Left ventricle myocardium superior (tissue), 1 donor: ENCODE data around the gene SPACA5. TPM values are rescaled to one million over a fixed set of nuclear protein-coding genes. Genes with fewer than 3 reads are reported as not detected.
A peak's percentile ranks its signal among the peaks of the same experiment; 100 is the strongest.
"Not testable (repeated sequence)": the region's sequence is repeated elsewhere in the genome, so short reads cannot be mapped to it uniquely, and the experiment has no call there.

ENCODE experiments used
- ATAC-seq: fragments of 200-7000 bp; cut with Tn5 transposase; one replicate; pipeline ENCODE4 v1.9.1; 2020; ENCODE audit warnings: mild to moderate bottlenecking, moderate library complexity
- DNase-seq: peaks from one replicate; pipeline ENCODE4 v3.0.0-alpha.2; 2020
- intact Hi-C: fragments of 100-400 bp; cut with micrococcal nuclease; formaldehyde crosslinking; loops from one replicate; pipeline ENCODE4 v1.11.0; 2022
- long read RNA-seq: library from polyadenylated mRNA; unstranded; transcript quantifications from one replicate; pipeline ENCODE4 v2.0.0, GENCODE V29; 2021
- total RNA-seq: library from RNA; stranded (reverse); fragmentation: NEBNext Ultra II Directional; extraction: Animal tissue kit (Norgen Biotek cat#: 25700); gene quantifications from one replicate; pipeline ENCODE4 v1.2.1, GENCODE V29; 2021
- donor health status: DM: no; HTN: yes; CAD: no; lungs with severe emphysema.

The SPACA5 gene
- total RNA-seq, result not detected
- long read RNA-seq, result 0 reads

DNA sequence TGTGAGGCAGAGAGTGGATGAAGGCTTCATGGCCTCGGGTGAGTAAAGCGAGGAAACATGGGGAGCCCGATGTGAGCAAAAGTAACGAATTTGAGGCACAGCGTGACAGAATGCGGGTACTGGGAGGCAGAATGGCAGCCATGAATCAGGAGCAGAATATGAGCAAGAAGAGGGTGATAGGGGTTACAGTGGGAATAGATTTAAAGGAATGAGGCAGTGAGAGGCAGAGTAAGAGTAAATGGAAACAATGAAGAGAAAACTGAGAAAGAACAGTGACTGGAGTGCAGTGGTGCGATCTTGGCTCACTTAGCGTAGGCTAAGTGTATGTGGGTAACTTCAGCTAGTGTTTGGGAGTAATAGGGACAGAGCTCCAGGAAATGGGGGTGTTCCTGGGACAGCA is at the start of gene SPACA5:
Gene SPACA5, plus strand, starts transcription at position 301 of the 400 bp plus-strand sequence. CDS start 815 bp downstream, outside the sequence.
- DNase-seq, ATAC-seq, intact Hi-C loops: not testable (repeated sequence)

DNA sequence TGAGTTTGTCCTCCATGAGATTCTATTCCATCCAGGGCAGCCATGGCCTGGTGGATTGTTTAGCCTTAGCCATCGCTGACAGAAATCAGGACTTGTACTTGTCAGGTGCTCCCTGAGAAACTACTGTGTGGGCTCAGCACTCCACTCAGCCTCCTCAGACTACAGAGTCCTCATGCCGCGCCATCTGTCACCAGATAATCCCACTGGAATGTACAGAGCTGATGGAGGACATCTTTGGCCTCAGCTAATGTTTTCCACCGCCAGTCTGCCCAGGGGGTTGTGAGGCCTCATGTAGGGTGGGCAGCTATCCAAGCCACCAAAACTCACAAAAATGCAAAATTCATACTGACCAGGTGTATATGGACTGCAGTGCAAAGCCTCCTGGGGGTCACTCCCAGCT is 48.6 kb upstream of the SPACA5 start:
- DNase-seq, intact Hi-C loops, ATAC-seq: not testable (repeated sequence)

- DNase-seq (no peak), ATAC-seq (no peak)
- intact Hi-C loops, result no loop called here
Measured at GRCh38 chrX:47958761-47959342, 47.9 kb upstream of the SPACA5 start.

DNA sequence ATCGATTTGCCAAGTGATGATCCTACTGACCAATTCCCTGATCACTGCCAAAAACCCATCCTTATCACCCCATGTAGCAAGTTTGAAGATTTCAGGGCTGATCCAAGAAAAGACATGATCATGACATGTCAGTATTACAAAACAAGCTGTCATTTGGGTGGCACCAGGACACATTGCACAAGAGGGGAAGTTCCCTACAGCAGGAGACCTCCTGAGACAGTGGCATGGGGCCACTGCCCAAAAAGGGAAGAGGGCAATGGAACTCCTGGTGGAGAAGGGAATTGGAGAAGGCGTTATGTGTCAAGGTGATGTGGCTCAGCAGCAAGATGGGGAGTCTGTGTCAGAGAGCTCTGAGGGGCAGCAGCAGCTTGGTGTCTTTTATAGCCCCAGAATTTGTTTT is 46.4 kb upstream of the SPACA5 start:
- intact Hi-C loops, result no loop called here
- ATAC-seq (no peak), DNase-seq (no peak)

- intact Hi-C loops, DNase-seq, ATAC-seq: not testable (repeated sequence)
Measured at GRCh38 chrX:47961830-47962229, 45.0 kb upstream of the SPACA5 start.

DNA sequence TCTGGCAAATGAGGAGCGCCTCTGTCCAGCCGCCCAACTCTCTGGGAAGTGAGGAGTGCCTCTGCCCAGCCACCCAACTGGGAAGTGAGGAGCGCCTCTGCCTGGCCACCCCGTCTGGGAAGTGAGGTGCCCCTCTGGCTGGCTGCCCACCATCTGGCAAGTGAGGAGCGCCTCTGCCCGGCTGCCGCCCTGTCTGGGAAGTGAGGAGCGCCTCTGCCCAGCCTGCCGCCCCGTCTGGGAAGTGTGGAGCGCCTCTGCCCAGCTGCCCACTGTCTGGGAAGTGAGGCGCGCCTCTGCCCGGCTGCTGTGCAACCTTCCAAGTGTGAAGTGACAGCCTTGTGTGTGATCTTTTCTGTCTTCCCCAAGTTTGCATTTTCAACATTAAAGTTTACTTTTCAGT is 41.3 kb upstream of the SPACA5 start:
- ATAC-seq, DNase-seq, intact Hi-C loops: not testable (repeated sequence)

- intact Hi-C loops, result no loop called here
- ATAC-seq (no peak), DNase-seq (no peak)
Measured at GRCh38 chrX:47973235-47973634, 33.6 kb upstream of the SPACA5 start.

GRCh38 chrX:47976254-47977151 is 30.3 kb upstream of the SPACA5 start:
- intact Hi-C loops, result no loop called here

DNA sequence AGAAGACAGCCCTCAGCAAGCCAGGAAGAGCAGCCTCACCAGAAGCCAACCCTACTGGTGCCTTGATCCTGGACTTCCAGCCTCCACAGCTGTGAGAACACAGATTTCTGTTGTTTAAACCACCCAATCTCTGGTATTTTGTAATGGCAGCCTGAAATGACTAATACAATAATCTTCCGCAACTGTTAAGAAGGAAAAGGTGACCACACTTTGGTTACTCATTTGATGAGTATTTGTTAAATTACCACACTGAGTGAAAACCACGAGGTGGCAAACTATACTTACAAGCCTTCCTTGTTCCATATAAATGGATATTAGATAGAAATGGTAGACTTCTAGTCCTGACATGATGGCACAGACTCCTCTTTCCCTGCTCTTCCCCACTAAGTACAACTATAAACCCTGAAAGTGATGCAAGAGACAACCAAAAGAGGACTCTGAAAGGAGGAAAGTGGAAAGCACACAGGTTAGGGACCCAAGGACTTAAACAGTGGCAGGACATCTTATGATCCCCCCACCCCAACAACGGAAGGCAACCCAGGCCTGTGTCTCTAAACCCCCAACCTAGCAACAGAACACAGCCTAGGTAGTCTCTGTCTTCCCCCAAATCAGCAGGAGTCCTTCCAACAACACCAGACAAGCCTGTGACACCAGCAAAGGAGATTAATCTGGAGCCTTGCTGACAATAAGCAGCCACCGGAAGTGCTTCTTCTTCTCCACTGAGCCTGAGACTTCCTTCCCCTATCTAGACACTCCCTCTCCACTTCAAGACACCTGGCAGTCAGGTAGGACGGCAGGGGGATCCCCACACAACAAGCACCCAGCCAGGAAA is 15.3 kb upstream of the SPACA5 start:
- intact Hi-C loops, result no loop called here
- no peak for DNase-seq
- ATAC-seq, result no peak

More at GRCh38 chrX:47976254-47977151, 30.3 kb upstream of the SPACA5 start:
- ATAC-seq (no peak), DNase-seq (no peak)

GRCh38 chrX:47992095-47992380 is 14.8 kb upstream of the SPACA5 start:
- DNase-seq (no peak), ATAC-seq (no peak)
- intact Hi-C loops, result no loop called here

DNA sequence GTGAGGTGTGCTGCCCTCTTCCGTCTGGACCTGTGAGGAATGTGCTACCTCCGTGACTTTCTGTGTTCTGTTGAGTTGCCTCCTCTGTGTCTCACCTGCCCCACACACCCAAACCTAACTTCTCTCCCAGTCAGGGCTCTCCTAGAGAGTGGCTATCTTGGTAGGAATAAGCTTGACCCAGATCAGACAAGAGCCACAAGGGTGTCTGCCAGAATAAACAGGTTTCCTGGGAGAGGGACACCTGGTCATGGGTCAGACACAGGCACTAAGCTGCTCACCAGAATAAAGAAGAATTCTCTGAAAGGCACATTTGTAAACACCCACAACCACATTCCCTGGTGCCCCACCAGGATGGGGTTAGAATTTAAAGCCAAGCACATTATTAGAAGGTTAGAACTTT is 14.1 kb upstream of the SPACA5 start:
- no peak for ATAC-seq
- intact Hi-C loops, result no loop called here

DNA sequence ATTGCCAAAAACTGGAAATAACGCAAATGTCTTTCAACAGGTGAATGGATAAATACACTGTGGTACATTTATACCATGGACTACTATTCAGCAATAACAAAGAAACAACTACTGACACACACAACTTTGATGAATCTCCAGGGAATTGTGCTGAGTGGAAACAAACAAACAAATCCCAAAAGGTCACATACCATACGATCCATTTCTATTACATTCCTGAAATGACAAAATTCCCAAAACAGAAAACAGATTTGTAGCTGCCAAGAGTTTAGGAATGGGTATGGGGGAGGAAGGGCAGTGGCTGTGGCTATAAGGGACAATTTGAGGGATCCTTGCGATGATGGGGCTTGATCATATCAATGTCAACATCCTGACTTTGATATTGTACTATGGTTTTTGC is 5.5 kb upstream of the SPACA5 start:
- no peak for ATAC-seq
- intact Hi-C loops, result no loop called here
- DNase-seq, result no peak

More for the DNA sequence above, 14.1 kb upstream of the SPACA5 start:
- DNase-seq, result no peak

- ATAC-seq (no peak), DNase-seq (no peak)
- intact Hi-C loops, result no loop called here
Measured at GRCh38 chrX:48002319-48002718, 4.5 kb upstream of the SPACA5 start.

- no peak for ATAC-seq
- intact Hi-C loops, result no loop called here
- no peak for DNase-seq
Measured at GRCh38 chrX:48002929-48003328, 3.9 kb upstream of the SPACA5 start.

GRCh38 chrX:48003367-48003757 is 3.4 kb upstream of the SPACA5 start:
- intact Hi-C loops, result no loop called here
- ATAC-seq (peak; percentile 9), DNase-seq (no peak)

- intact Hi-C loops, result no loop called here
- DNase-seq (peak; percentile 96), ATAC-seq (peak; percentile 99)
Measured at GRCh38 chrX:48003758-48004457, 2.9 kb upstream of the SPACA5 start, which contains the start of gene ZNF182. Gene ZNF182, minus strand, starts transcription at chrX:48003989. Its CDS starts 1,380 bp downstream, at chrX:48002609.

DNA sequence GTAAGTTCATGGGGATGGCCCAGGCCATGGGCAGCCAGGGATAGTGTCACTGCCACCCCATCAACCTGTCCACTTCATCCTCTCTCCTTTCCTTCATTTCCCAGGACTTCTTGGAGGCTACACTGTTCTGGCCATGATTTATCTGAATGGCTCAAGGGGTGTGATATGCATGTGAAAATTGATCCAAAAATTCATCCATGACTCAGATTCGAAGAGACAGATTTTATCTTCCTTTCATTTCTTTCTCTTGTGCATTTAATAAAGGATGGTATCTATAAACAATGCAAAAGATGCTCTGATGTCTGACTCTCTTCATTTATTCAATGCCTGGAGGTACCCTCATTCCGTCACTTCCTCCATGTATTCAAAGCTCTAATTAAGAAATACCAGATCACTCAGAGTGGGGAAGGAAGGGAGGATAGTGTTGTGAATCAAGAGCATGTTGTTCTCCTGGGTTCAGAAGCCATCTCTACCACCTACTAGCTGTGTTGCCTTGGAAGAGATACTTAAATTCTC is 2.7 kb downstream of the SPACA5 start:
- DNase-seq, intact Hi-C loops, ATAC-seq: not testable (repeated sequence)

GRCh38 chrX:48016583-48017310 is 10.0 kb downstream of the SPACA5 start:
- ATAC-seq, intact Hi-C loops, DNase-seq: not testable (repeated sequence)
